NOMO-1 (cell line): Measurements from ENCODE around the gene SYMPK.

Source experiments
- DNase-seq, 2 experiments: peaks; one replicate each; lab custom pipeline; 2025; ENCODE audit not compliant: unreplicated experiment in 2 of 2; lab: John Stamatoyannopoulos, UW

The SYMPK gene

DNA sequence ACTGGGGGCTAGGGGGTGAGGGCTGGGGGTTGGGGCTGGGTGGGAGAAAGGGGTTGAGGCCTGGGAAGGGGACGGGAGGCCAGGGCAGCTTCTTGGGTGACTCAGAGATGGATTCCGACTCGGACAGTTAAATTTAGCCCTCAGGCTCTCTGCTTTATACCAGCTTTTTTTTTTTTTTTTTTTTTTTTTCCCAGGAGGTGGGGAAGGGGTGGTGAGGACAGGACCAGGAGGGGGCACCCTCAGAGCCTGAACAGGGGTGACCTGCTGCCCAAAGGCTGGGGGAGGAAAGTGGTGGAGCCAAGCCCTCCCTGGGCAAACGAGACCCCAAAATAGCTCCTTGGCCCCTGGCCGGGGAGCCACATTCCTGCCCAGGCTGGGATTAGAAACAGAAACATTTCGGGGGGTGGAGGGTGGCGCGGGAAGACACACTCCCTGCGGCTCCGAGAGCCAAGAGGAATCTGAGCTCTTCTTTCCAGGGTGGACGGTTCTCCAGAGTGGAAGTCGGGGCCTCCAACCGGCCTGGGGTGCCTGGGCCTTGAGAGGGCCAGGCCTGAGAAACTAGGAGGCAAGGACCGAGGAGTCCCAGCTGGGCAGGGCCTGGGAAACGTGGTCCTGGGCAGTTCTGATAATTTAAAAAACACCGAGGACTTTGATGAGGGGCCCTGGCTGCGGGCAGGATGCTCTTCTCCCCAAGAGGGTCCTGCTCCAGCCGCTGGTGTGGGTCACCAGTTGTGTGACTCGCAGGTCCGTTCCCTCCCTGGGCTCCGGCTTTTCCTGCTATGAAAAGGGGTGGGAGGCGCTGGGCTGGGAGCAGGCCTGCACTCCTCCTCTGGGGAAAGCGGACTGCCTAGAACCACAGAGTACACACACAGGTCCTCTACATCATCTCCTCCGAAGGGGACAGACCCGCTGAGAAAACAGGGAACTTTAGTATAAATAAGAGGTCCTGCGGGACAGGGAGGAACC is 79.8 kb downstream of the SYMPK start:
- DNase-seq: no peak

DNA sequence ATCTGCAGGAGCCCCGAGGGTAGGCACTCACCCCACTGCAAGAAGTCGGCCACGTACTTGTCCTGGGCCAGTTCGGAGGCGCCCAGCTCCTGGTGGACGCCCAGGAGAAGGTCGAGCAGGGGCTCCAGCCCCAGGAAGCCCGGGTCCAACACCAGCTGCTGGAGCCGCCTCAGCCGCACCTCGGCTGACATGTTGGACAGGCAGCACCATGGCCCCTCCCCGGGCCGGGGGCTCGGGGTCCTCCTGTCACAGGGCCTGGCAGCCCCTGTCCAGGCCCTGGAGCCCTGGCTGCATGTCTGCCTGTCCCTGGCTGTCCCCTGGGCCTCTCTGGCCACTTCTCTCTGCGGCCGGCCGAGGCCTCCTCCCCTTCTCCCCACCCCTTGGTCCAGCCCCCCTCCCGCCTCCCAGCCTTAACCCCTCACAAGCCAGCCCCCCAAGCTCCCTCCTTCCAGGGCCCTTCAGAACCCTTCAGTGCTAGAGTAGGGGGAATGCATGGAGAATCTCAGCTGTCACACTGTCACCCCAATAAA is 80.7 kb downstream of the SYMPK start, which contains the start of gene DMPK:
DMPK (minus strand) TSS at position 329 of the 530 bp plus-strand sequence; CDS start at position 191, 138 bp downstream.
- no peak for DNase-seq

DNA sequence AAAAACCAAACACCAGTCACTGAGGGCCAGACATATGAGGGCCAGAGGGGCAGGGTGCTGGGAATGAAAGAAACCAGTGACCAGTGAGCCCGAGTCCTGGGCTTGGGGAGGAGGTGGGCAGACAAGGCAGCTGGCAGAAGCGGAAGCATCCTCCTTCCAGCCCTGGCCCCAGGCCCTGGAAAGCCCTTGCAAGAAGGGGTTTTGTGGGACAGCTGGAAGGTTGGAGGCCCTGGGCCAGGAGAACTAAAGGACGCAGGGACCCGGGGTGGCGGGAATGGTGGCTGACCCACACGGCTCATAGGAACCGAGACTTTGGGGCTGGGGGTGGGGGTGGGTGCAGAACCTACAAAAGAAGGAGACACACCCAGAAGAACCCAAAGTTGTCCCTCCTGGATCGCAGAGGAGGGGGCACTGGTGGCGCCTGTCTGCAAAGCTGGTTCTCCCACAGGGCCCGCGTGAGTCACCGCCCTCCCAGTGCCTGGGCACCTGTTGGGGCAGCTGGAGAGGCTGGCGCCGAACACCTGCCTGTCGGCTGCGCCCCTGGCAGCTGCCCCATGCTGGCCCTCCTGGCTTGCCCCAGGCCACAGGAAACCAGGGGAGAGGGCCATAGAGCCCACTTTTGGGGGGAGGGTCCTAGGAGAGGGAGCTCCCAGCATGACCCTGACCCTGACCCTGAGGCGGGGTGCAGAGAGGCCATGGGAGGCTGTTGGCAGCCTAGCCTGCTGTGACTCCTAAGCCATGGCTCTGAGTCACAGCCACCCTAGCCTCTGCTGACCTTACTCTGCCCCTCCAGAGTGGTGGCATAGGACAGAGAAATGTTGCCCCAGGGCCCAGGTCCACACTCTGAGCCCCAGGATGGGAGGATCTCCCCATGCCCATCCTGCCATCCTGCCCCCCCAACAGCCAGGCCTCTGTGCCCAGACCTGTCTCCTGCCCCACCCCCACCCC is 81.5 kb downstream of the SYMPK start:
- DNase-seq: no peak

DNA sequence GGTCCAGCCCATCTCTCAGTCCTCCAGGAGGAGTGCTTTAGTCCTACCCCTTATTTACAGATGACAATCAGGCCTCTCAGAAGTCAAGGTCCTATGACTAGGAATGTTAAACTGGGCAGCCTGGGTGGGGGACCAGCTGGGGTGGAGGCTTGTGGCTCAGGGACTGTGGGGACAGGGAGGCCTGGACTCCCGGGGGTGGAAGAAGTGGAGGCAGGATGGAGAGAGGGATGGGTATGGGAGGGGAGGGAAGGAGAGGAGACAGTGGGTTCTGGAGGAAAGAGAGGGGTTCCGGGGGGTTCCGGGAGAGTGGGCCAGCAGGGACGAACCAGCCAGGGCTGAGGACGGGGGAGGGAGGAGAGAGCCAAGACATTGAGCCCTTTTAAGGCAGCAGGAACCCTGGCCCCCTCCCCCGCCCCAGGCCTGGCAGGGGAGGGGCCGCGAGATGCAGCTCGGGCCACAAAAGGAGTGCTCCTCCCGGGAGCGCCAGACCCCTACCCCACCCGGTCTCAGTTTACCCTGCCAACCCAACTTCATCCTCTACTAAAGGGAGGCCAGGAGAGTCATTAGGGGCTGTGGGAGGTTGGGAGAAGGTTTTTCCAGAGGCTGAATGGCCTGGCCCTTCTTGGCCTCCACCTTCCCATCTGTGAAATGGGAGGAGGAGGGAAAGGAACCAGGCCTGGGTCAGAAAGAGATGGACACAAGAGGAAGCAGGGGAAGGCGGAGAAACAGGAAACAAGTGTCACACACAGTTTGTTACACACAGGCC is 82.3 kb downstream of the SYMPK start:
- DNase-seq: no peak

DNA sequence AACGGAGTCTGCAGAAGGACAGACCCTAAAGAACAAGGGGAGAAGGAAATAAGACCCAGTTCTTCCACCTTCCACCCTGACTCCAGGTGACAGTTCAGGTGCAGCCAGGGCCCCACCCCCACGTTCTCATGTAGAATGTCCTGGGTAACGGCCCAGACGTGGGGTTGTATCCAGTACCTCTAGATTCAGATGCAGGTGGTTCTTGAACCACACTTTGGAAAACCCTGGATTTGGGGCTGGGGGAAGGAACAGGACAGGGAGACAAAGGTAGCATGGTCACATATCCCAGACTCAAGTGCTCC is 82.8 kb downstream of the SYMPK start:
- DNase-seq: no peak

DNA sequence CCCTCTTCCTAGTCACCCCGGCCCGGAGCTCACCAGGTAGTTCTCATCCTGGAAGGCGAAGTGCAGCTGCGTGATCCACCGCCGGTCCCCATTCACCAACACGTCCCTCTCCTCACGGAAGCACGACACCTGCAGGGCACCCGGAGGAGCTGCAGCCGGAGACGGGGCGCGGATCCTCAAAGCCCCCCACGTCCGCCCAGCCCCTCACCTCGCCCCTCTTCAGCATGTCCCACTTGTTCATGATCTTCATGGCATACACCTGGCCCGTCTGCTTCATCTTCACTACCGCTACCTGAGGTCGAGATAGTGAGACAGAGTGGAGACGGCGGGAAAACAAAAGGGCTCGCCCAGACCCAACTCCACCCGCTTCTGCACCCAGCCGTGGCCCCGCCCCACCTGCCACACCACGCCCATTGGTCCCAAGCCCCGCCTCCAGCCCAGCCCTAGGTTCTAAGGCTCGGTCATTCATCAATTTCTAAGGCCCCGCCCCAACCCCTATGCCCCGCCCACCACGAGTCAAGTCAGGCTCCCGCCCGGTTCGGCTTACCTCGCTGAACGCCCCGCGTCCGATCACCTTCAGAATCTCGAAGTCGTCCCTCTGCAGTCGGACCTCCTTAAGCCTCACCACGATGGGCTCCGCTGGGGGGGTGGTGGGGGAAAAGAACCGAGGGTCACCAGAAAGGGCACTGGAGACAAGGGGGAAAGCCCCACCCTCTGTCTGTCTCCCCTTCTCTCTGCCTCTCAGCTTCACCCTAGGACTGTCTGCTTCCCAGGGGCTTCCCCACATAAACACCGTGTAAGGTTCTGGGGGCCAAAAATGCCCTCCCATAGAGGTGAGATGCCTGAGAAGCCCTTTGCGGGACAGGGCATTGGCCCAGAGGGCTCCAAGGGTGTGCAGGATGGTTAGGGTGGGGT is 83.5 kb downstream of the SYMPK start:
- peak; percentile 41 to 50 for DNase-seq

DNA sequence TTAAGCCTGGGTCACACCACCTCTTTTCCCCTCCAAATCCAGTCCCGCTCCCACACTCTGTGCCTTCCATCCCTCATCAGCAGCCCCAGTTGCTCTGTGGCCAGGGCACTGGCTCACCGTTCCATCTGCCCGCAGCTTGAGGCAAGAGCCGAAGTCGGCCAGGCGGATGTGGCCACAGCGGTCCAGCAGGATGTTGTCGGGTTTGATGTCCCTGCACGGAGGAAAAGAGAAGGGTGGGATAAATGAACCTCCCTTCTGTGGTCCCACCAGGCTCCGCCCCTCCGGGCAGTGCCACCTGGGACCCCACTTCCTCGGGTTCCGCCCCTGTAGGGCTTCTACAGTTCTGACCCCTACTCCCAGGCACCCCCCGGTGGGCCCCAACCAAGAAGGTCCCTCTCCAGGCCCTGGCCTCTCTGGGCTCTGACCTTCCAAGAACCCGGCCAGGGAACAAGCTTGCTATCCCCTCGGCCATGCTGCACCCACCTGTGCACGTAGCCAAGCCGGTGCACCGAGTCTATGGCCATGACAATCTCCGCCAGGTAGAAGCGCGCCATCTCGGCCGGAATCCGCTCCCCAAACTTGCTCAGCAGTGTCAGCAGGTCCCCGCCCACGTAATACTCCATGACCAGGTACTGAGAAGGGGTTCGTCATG is 84.8 kb downstream of the SYMPK start:
- DNase-seq: no peak

DNA sequence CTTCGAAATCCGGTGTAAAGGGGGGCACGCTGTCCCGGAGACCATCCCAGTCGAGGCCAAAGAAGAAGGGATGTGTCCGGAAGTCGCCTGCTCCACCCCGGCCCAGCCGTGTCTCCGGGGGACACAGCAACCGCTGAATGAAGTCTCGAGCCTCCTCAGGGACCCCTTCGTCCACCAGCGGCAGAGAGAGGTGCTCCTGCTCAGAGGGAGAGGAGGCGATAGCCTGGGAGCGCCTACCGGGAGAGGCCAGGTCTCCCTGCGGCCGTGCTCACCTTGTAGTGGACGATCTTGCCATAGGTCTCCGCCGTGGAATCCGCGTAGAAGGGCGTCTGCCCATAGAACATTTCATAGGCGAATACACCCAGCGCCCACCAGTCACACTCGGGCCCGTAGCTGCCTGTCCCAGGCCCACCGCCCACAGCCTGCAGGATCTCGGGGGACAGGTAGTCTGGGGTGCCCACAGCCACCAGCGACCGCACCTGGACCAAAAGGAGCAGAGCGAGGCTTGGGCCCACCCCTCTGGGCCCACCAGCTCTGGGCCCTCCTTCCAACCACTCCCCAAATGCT is 85.5 kb downstream of the SYMPK start:
- DNase-seq: no peak

DNA sequence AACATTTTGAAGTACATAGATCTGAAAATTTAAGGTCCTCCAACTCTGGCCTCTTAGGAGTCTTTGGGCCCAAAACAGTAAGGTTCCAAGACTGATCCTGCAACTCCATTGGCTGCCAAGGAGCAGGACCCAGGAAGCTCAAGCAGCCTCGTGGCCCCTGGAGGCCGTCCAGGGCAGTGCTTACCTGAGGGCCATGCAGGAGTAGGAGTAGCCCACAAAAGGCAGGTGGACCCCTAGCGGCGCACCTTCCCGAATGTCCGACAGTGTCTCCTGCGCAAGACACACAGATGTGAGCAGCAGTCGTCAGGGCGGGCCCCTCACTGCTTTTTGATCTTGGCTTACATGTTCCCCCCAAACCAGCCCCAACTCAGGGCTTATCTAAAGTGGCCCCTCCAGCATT is 88.2 kb downstream of the SYMPK start:
- no peak for DNase-seq

DNA sequence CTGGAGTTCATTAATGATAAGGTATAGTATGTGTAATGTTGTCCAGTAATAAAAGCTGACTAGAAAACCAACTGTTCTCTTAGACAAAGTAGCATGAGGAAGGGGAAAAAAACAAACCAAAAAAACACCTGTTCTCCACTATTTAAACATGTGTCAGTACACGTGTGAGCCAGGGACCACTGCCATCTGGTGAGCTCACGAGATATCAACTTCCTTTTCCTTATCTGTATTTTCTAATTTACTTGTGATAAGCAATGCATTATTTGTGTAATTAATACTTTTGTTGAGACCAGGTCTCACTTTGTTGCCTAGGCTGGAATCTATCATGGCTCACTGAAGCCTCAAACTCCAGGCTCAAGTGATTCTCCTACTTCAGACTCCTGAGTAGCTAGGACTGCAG is 89.6 kb downstream of the SYMPK start:
- DNase-seq: no peak

DNA sequence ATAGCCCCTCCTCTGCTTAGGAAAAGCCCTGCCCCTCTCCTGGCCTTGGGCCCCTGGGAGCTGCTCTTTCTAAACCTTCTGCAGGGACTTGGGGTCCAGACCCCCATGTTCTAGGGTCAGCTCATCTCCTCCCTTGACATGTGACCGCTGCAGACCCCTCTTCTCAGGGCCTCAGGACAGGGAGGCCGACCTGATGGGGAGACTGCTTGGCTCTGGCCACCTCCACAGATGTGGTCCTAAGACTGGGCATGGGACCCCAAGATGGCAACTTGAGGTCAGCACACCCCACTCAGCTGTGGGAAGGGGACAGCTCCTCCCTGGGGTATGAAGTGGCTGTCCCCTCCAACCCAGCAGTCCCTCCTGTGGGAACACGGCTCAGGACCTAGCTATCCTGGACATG is 90.0 kb downstream of the SYMPK start:
- DNase-seq: no peak

DNA sequence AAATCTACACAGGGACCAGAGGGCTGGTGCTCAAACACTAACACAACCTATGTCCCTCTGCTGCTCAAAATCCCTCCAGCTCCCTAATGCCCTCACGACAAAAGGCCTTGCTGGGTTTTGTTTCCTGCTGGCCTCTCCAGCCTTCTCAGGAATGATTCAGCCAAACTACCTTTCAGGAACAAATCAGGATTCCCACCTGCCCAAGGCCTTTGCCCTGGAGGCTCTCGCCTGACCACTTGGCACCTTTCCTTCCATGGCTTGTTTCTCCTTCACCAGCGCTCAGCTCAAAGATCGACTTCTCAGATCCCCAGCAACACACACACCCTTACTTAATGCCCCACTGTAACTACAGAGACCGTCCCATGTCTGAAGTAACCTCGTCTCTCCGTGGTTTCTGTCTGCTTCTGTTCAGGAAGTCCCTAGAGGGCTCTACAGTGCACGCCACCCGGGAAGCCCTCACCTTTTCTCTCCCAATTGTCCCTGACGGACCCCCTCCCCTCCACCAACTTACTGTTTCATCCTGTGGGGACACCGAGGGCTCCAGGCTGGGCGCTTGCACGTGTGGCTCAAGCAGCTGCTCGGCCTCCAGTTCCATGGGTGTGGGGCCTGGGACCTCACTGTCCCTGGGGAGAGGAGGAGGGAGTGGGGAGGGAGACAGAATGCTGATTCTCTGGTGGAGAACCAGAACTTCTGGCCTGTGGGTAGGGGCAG is 90.7 kb downstream of the SYMPK start:
- peak in 1 of 2 experiments; percentile 13 for DNase-seq

DNA sequence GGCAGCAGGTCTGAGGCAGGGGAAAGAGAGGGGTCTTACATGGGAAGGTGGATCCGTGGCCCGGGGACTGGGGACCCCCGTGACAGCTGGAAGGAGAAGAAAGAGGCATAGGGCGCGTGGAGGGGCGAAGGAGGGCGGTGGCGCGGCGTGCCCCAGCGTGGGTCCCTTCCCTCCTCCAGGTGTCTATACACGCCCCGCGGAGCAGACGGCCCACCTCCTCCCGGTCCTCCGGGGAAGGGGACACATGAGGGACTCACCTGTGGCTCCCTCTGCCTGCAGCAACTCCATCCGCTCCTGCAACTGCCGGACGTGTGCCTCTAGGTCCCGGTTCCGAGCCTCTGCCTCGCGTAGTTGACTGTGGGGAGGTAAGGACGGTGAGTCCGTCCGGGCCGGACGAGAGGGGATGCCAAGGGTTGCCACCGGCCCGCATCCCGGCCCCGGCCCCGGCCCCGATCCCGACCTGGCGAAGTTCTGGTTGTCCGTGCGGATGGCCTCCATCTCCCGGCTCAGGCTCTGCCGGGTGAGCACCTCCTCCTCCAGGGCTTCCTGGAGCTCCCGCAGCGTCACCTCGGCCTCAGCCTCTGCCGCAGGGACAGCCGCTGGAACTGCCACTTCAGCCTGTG is 91.5 kb downstream of the SYMPK start:
- DNase-seq: no peak

DNA sequence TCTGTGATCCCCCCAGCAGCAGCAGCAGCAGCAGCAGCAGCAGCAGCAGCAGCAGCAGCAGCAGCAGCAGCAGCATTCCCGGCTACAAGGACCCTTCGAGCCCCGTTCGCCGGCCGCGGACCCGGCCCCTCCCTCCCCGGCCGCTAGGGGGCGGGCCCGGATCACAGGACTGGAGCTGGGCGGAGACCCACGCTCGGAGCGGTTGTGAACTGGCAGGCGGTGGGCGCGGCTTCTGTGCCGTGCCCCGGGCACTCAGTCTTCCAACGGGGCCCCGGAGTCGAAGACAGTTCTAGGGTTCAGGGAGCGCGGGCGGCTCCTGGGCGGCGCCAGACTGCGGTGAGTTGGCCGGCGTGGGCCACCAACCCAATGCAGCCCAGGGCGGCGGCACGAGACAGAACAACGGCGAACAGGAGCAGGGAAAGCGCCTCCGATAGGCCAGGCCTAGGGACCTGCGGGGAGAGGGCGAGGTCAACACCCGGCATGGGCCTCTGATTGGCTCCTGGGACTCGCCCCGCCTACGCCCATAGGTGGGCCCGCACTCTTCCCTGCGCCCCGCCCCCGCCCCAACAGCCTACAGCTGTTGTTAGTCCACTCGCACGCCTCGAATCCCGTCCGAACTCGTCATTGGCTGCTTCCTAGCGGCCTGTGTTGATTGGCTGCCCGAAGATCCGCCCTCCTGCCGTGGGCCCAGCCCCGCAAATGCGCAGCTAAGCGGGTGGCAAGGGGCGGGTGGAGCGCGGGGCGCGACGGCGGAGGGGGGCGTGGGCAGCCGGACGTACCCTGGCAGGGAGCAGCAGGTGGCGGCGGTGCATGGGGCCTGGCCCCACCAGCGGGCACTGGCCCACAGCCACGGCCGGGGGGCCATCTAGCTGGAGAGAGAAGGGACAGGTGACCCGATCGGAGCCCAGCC is 92.5 kb downstream of the SYMPK start:
- DNase-seq: peak; percentile 86 to 94

DNA sequence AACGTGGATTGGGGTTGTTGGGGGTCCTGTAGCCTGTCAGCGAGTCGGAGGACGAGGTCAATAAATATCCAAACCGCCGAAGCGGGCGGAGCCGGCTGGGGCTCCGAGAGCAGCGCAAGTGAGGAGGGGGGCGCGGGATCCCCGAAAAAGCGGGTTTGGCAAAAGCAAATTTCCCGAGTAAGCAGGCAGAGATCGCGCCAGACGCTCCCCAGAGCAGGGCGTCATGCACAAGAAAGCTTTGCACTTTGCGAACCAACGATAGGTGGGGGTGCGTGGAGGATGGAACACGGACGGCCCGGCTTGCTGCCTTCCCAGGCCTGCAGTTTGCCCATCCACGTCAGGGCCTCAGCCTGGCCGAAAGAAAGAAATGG is 93.1 kb downstream of the SYMPK start:
- DNase-seq: peak; percentile 35 to 44

DNA sequence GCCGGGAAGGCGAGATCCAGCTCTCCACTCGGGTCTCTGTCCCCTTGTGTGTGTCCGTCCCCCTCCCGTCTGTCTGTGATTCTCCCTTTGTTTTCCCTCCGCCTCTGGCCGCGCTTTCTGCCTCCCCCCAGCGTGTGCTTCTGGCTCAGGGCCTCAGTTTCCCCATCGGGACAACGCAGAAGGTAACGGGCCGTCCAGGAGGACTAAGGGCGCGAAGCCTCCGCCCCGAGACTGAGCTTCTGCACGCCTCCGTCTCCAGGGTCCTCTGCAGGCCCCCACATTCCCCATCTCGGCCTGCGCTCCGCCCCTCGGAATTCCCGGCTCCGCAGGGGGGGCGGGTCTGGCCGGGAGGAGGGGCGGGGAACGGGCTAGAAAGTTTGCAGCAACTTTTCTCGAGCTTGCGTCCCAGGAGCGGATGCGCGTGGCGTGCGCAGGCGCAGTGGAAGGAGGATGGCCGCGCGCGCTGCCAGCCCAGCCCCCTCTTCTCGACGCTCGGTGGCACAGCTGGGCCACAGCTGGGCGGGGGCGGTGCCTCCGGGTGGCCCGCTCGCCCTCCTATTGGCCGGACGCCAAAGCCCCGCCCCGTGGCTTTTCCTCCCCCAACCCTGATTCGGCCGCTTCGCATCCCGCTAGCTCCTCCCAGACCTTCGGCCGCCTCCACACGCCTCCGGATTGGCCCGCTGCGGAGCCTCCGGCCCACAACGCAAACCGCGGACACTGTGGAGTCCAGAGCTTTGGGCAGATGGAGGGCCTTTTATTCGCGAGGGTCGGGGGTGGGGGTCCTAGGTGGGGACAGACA is 93.8 kb downstream of the SYMPK start, which contains the start of gene SIX5:
SIX5 (minus strand) TSS at position 269 of the 799 bp plus-strand sequence. CDS start 408 bp downstream, outside the sequence.
- DNase-seq: peak; percentile 92 to 95
